ENCODE data around the gene KRTAP1-5.
"Not testable (repeated sequence)": the region's sequence is repeated elsewhere in the genome, so short reads cannot be mapped to it uniquely, and the experiment has no call there.

Gene KRTAP1-5

GRCh38 chr17:41026715-41027471 lies at the start of gene KRTAP1-5:
Gene KRTAP1-5 (minus strand): TSS chr17:41027208. CDS start chr17:41027155, 53 bp downstream.
- no peak for DNase-seq (ENCODE audit: low spot score)

- no peak for DNase-seq (ENCODE audit: low spot score)
Observed at GRCh38 chr17:41076788-41077187, 49.8 kb upstream of the KRTAP1-5 start.

- no peak for DNase-seq (ENCODE audit: low spot score)
Observed at GRCh38 chr17:41073676-41074075, 46.7 kb upstream of the KRTAP1-5 start.

GRCh38 chr17:41071606-41072360 lies 44.8 kb upstream of the KRTAP1-5 start:
- DNase-seq (ENCODE audit: low spot score), result no peak

- DNase-seq (ENCODE audit: low spot score), result no peak
Observed at GRCh38 chr17:41069031-41069430, 42.0 kb upstream of the KRTAP1-5 start.

GRCh38 chr17:41067281-41067680 lies 40.3 kb upstream of the KRTAP1-5 start:
- no peak for DNase-seq (ENCODE audit: low spot score)

- no peak for DNase-seq (ENCODE audit: low spot score)
Observed at GRCh38 chr17:41065829-41066624, 39.0 kb upstream of the KRTAP1-5 start, which contains the start of gene KRTAP2-4. Gene KRTAP2-4 (minus strand): TSS chr17:41065879. CDS start chr17:41065845, 34 bp downstream.

- DNase-seq (ENCODE audit: low spot score), result not testable (repeated sequence)
Observed at GRCh38 chr17:41065016-41065689, 38.1 kb upstream of the KRTAP1-5 start.

- DNase-seq (ENCODE audit: low spot score), result no peak
Observed at GRCh38 chr17:41064301-41064700, 37.3 kb upstream of the KRTAP1-5 start.

- no peak for DNase-seq (ENCODE audit: low spot score)
Observed at GRCh38 chr17:41063449-41063848, 36.4 kb upstream of the KRTAP1-5 start.

GRCh38 chr17:41061964-41062363 lies 35.0 kb upstream of the KRTAP1-5 start:
- DNase-seq (ENCODE audit: low spot score), result no peak

GRCh38 chr17:41060052-41060604 lies 33.1 kb upstream of the KRTAP1-5 start, which contains the start of gene KRTAP2-3:
Gene KRTAP2-3 (minus strand): TSS chr17:41060114. CDS start chr17:41060050, 64 bp downstream.
- DNase-seq (ENCODE audit: low spot score), result no peak

- not testable (repeated sequence) for DNase-seq (ENCODE audit: low spot score)
Observed at GRCh38 chr17:41059276-41060051, 32.5 kb upstream of the KRTAP1-5 start.

- DNase-seq (ENCODE audit: low spot score), result no peak
Observed at GRCh38 chr17:41058741-41059140, 31.7 kb upstream of the KRTAP1-5 start.

- no peak for DNase-seq (ENCODE audit: low spot score)
Observed at GRCh38 chr17:41057547-41057946, 30.5 kb upstream of the KRTAP1-5 start.

GRCh38 chr17:41055130-41055529 lies 28.1 kb upstream of the KRTAP1-5 start, which contains the start of gene KRTAP2-2:
Gene KRTAP2-2 (minus strand): TSS chr17:41055230. CDS start chr17:41055211, 19 bp downstream.
- DNase-seq (ENCODE audit: low spot score), result not testable (repeated sequence)

GRCh38 chr17:41054556-41054955 lies 27.5 kb upstream of the KRTAP1-5 start:
- DNase-seq (ENCODE audit: low spot score), result not testable (repeated sequence)

GRCh38 chr17:41054025-41054424 lies 27.0 kb upstream of the KRTAP1-5 start:
- no peak for DNase-seq (ENCODE audit: low spot score)

GRCh38 chr17:41052566-41052965 lies 25.6 kb upstream of the KRTAP1-5 start:
- DNase-seq (ENCODE audit: low spot score), result no peak

GRCh38 chr17:41049110-41049509 lies 22.1 kb upstream of the KRTAP1-5 start:
- no peak for DNase-seq (ENCODE audit: low spot score)
